ENCODE measurements around the gene STK10. TPM values are rescaled to one million over a fixed set of nuclear protein-coding genes. Genes with fewer than 3 reads are reported as not detected.

Gene STK10
- polyA plus RNA-seq, 1 experiment = 14.3 TPM

- ChIA-PET CTCF (no interaction called here), POLR2A (no interaction called here)
- Histone ChIP-seq H3K36me3 (ENCODE audit: control insufficient read depth, insufficient read depth, low read length) (peaks cover 10% of the 10 kb centered on the region), H3K4me3 (ENCODE audit: low read depth, low read length) (no peak overlapping the region), H3K27me3 (ENCODE audit: control insufficient read depth, insufficient read depth, low read length) (no peaks in the 10 kb centered on the region)
- no peak for DNase-seq (ENCODE audit: low read depth)
- no peak for TF ChIP-seq CTCF (IDR thresholded peaks at IDR 0.05; ENCODE audit: insufficient read depth, low read depth, low read length)
Observed at GRCh38 chr5:172115541-172115982, 72.5 kb downstream of the STK10 start.

- H3K36me3 ChIP-seq (ENCODE audit: control insufficient read depth, insufficient read depth, low read length) = peaks cover 10% of the 10 kb centered on the region
- TF ChIP-seq CTCF (IDR thresholded peaks at IDR 0.05; ENCODE audit: insufficient read depth, low read depth, low read length) = no peak
- H3K27me3 ChIP-seq (ENCODE audit: control insufficient read depth, insufficient read depth, low read length) = no peaks in the 10 kb centered on the region
- ChIA-PET CTCF (interaction anchor here (1.3 kb wide), 1 partner anchor 10 kb away, joined by 3 read pairs; no protein-coding TSS in a partner anchor), POLR2A (no interaction called here)
- DNase-seq (ENCODE audit: low read depth) = no peak
- no peak overlapping the region for H3K4me3 ChIP-seq (ENCODE audit: low read depth, low read length)
Observed at GRCh38 chr5:172114875-172115422, 73.1 kb downstream of the STK10 start.

- ChIA-PET CTCF (interaction anchor here (1.4 kb wide), 1 partner anchor 75 kb away, joined by 3 read pairs; the partner anchor contains the start of gene STK10), POLR2A (no interaction called here)
- no peaks in the 10 kb centered on the region for H3K27me3 ChIP-seq (ENCODE audit: control insufficient read depth, insufficient read depth, low read length)
- no peak overlapping the region for H3K4me3 ChIP-seq (ENCODE audit: low read depth, low read length)
- no peak for TF ChIP-seq CTCF (IDR thresholded peaks at IDR 0.05; ENCODE audit: insufficient read depth, low read depth, low read length)
- no peak for DNase-seq (ENCODE audit: low read depth)
- H3K36me3 ChIP-seq (ENCODE audit: control insufficient read depth, insufficient read depth, low read length) = peaks cover 10% of the 10 kb centered on the region
Observed at GRCh38 chr5:172113036-172113435, 75.0 kb downstream of the STK10 start.

- H3K4me3 ChIP-seq (ENCODE audit: low read depth, low read length) = no peak overlapping the region
- no peak for TF ChIP-seq CTCF (IDR thresholded peaks at IDR 0.05; ENCODE audit: insufficient read depth, low read depth, low read length)
- CTCF ChIA-PET = interaction anchor here (1.4 to 1.5 kb wide), 2 partner anchors 17 to 76 kb away, joined by 3 to 4 read pairs; partner anchors contain the start of gene STK10
- POLR2A ChIA-PET = interaction anchor here (0.6 kb wide), 1 partner anchor 843 kb away, joined by 3 read pairs; no protein-coding TSS in a partner anchor
- no peak for DNase-seq (ENCODE audit: low read depth)
- H3K27me3 ChIP-seq (ENCODE audit: control insufficient read depth, insufficient read depth, low read length) = no peaks in the 10 kb centered on the region
- peaks cover 8% of the 10 kb centered on the region for H3K36me3 ChIP-seq (ENCODE audit: control insufficient read depth, insufficient read depth, low read length)
Observed at GRCh38 chr5:172111852-172112225, 76.2 kb downstream of the STK10 start.

- no peak for DNase-seq (ENCODE audit: low read depth)
- Histone ChIP-seq H3K27me3 (ENCODE audit: control insufficient read depth, insufficient read depth, low read length) (no peaks in the 10 kb centered on the region), H3K36me3 (ENCODE audit: control insufficient read depth, insufficient read depth, low read length) (peaks cover 8% of the 10 kb centered on the region), H3K4me3 (ENCODE audit: low read depth, low read length) (no peak overlapping the region)
- CTCF ChIA-PET = interaction anchor here (0.7 to 1.5 kb wide), 4 partner anchors 12 to 77 kb away, joined by 3 to 6 read pairs (median 4); partner anchors contain the start of gene STK10
- TF ChIP-seq CTCF (IDR thresholded peaks at IDR 0.05; ENCODE audit: insufficient read depth, low read depth, low read length) = no peak
- POLR2A ChIA-PET = interaction anchor here (0.6 kb wide), 1 partner anchor 844 kb away, joined by 3 read pairs; no protein-coding TSS in a partner anchor
Observed at GRCh38 chr5:172110921-172111851, 76.8 kb downstream of the STK10 start.

All from BJ (cell line).